Inferior parietal cortex (tissue), 1 donor: ENCODE results near the gene CTSA.

Source experiments
- DNase-seq: peaks from one replicate; pipeline ENCODE4 v3.0.0-alpha.2; 2016; ENCODE audit errors: extremely low spot score

CTSA gene

GRCh38 chr20:45890985-45891983 lies at the start of gene CTSA, which contains the start of gene NEURL2:
CTSA (plus strand) TSS chr20:45891335; CDS start chr20:45891569, 234 bp downstream.
NEURL2 (minus strand) TSS chr20:45891208; CDS start chr20:45890991, 217 bp downstream.
- DNase-seq, result peak; percentile 93

DNA sequence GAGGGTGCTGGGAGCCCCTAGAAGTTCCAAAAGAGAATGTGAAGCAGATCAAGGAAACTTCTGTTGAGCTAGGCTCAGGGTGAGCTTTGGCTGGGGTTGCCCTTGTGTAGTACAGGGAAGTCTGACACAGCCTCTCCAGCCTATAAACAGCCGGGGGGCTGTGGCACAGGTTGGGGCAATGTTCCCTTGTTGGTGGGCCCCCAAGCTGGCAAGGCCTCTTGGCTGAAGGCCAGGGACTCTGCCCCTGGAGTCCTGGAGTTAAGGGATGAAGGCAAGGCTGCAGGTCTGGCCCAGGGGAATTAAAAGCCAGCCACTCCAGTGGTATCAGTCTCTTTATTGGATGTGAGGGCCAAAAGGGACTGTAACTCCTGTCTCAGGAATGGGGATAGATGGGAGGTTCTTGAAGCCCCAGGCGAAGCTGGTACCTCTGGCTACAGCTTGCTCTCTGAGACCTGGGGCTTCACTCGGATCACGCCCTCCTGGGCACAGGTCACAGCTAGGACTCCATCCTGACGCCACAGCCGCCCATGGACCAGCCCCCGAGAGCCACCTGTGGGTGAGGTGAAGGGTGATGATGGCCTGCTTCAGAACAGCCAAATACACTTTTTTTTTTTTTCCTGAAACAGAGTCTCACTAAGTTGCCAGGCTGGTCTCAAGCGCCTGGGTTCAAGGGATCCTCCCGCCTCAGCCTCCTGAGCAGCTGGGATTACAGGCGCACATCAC lies 49.6 kb upstream of the CTSA start:
- DNase-seq, result no peak

DNA sequence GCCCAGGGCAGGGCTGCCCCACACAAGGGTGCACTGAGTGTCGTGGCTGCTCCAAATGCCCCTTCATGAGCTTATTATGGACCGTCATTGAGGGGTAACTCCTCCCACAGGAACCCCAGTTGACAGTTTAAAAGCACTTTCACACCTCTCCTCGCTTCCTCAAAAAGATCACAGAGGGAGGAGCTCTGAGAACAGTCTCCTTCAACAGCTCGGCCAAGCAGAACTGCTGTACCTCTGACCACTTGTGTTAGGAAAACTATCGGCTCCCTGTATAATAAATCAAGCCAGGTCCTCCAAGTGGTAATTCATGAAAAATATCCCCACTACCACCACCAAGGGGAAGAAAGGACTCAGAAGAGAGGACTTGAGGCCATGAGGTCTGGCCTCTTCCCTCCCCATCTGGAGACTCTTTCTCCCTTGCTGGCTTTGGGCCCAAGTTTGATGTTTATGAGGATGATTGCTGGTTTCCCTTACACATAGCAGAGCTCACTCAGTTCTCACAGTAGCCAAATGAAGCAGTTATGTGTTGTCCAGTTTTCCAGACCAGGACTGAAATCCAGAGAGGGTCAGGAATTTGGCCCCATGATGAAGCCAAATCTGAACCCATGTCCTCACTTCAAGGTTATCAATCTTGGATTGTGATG lies 48.8 kb upstream of the CTSA start:
- DNase-seq, result no peak

GRCh38 chr20:45843506-45843905 lies 47.6 kb upstream of the CTSA start:
- no peak for DNase-seq

GRCh38 chr20:45845452-45845851 lies 45.7 kb upstream of the CTSA start:
- no peak for DNase-seq

DNA sequence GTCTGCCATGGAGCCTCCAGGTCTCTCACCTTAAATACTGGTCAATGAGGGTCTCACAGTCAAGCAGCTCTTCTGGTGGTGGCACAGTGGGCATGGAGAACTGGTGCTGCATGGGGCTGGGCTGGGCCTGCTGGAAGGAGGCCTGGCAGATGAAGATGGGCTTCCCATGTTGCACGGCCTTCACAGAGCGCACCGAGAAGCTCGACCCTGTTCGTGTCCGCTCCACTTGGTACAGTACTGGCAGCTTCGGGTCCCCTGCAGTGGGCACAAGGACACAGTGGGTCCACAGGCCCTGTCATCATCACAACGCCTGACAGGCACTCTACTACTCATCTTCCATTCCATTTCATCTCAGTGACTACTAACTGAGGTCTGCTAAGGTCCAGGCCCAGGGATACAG lies 42.7 kb upstream of the CTSA start:
- DNase-seq, result no peak

- no peak for DNase-seq
These were observed 42.1 kb upstream of the CTSA start for GRCh38 chr20:45848969-45849582.

GRCh38 chr20:45850238-45850637 lies 40.9 kb upstream of the CTSA start:
- DNase-seq, result no peak

GRCh38 chr20:45850926-45851325 lies 40.2 kb upstream of the CTSA start:
- DNase-seq, result no peak

DNA sequence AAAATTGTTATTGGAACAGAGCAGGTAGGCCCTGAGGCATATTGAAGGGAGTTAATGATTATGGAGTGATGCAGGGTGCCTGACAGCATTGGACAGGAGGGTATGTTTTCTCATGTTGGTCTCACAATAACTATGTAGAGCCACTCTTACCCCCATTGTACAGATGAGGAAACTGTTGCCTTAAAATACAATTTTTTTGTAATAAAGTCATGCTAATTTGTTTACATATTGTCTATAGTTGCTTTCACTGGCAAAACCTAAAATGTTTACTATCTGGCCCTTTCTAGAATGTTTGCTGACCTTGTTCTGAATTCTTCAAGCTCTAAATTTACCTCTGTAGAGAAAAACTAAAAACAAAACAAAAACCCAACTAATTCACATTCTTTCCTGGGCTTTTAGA lies 39.6 kb upstream of the CTSA start:
- DNase-seq, result no peak

GRCh38 chr20:45852326-45852725 lies 38.8 kb upstream of the CTSA start:
- DNase-seq, result no peak

DNA sequence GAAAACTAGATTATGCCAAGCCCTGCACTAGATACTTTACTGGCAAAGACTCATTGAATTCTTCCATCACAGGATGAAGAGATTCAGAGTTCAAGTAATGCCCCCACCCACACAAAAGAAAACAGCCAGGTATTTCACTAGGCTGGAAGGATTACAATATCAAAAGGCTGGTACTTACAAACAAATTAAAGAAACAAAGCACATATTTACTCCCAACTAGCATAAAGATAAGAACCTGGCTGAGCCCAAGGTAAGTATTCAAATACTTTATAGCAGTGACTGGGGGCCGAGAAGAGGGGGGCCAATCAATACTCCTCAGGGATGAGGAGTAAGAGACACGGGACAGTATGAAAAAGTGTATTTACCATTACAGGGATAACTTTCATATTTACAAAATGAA lies 37.7 kb upstream of the CTSA start:
- DNase-seq, result no peak

DNA sequence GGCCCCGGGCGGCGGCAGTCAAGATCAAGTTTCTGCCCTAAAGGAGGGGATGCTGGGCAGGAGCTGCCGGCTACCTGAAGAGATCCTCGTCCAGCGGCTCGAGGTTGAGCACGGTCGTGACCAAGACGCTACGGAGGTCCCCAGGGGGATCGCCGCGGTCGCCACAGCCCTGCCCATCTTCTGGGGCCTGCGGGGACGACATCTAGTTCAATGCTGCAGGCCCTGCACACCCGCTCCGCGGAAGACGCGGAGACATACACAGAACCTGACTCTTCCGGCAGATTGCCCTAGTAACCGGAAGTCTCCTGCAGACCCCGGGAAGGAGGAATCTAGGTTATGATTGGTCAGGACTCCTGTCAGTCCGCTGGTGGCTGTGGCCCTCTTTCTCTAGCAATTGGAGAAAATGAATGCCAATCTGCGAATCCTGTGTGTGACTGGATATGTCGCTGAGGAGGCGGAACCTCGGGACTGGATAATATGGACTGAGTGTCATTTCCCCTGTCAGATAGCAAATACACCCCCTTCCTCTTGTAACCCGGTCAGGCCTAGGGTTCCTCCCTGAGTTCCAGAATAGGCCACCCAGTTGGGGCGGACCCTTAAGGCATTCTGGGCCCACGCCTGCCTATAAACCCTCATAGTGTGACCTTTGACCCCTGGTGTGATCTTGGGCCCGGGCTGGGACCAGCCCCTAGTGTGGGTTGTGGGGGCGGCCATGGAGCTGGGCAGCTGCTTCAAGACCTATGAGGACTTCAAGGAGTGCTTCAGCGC lies 33.8 kb upstream of the CTSA start, which contains the start of the genes ACOT8 and ZSWIM3:
ACOT8 (minus strand) TSS at position 279 of the 768 bp plus-strand sequence; CDS start at position 202, 77 bp downstream.
ZSWIM3 (plus strand) TSS at position 501 of the 768 bp plus-strand sequence; CDS start at position 713, 212 bp downstream.
- DNase-seq, result peak; percentile 100

DNA sequence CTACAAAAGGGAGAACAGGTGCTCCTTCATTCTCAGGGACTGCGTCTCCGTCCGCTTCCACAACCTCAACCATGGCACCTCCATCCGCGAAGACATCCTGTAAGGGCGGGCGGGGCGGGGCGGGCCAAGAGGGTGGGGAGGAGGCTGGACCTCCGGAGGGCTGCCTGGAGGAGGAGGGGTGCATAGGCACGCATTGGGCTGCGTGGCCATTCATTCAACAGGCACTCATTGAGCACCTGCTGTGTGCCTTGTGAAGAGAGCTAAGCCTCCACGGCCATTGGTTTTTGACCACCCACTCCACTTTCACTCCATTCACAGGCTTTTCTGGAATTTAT lies 33.3 kb upstream of the CTSA start:
- no peak for DNase-seq

- no peak for DNase-seq
These were observed 31.2 kb upstream of the CTSA start for GRCh38 chr20:45859916-45860315.

GRCh38 chr20:45860560-45861220 lies 30.4 kb upstream of the CTSA start:
- DNase-seq, result no peak

DNA sequence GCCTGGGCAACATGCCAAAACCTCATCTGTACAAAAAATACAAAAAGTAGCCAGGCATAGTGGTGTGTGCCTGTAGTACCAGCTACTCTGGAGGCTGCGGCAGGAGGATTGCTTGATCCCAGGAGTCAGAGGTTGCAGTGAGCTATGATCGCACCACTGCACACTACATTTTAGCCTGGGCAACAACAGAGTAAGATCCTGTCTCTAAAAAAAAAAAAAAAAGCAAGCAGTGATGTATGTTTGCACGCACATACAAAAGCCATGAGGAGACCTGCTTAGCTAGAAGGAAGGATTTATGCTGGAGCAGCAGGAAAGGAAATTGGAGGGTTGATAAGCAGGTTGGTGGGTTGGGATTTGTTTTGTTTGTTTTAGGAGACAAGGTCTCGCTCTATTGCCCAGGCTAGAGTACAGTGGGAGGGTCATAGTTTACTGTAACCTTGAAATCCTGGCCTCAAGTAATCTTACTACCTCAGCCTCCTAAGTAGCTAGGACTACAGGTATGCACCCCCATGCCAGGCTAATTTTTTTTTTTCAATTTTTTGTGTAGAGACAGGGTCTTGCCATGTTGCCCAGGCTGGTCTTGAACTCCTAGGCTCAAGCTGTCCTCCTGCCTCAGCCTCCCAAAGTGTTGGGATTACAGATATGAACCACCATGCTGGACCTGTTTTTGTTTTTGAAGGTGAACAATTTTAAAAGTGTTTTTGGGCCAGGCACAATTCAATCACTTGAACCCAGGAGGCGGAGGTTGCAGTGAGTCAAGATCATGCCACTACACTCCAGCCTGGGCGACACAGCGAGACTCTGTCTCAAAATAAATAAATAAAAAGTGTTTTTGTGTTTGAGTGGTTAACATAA lies 29.7 kb upstream of the CTSA start:
- no peak for DNase-seq

DNA sequence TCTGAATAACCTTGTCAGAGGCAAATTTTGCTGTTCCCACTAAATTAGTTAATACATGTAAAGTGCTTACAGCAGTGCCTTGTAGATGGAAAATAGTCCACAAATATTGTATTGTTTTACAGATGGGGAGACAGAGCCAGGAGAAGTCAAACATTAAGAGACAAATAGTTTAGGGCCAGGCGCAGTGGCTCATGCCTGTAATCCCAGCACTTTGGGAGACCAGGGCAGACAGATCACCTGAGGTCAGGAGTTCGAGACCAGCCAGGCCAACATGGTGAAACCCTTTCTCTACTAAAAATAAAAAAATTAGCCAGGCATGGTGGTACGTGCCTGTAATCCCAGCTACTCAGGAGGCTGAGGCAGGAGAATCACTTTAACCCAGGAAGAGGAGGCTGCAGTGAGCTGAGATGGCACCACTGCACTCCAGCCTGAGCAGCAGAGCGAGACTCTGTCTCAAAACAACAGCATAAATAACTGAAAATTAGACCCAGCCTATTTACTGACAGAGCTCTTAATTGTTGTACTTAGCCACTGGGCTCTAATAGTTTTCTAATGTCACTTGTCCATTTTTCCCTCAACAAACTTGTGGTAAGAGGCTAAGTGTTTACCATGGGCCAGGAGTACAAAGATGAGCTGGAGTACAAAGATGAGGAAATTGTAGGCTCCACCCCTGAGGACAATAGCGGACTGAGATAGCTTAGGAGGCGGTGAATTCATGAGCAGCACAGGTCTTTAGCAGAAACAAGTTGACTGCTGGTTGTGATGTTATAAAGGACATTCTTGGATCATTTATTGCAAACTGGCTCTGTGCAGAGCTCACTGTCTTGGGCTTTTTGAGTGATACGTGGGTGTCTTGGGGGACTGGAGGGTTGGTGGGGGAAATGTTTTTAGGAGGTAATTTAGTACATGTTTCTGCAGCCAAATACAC lies 27.3 kb upstream of the CTSA start:
- DNase-seq, result no peak
